Fibroblast of lung (primary cell): ENCODE measurements around the gene DNAI2. TPM values are rescaled to one million over a fixed set of nuclear protein-coding genes. Genes with fewer than 3 reads are reported as not detected.

Experiments
- DNase-seq, 2 donors: peaks; one replicate each; pipeline versions ENCODE4 v3.0.0 to v3.0.0-alpha.2; 2010; ENCODE audit warnings: low read depth in 2 of 2
- H2AFZ ChIP-seq: 2 replicates; pipeline ENCODE4 v1.5.1; 2012; ENCODE audit warnings: low read length, control low read depth, inconsistent platforms
- H3K27ac ChIP-seq: 2 replicates; pipeline ENCODE4 v1.5.1; 2011; ENCODE audit warnings: low read length, control low read depth; ENCODE audit not compliant: insufficient read depth
- H3K27me3 ChIP-seq: 2 replicates; pipeline ENCODE4 v1.5.1; 2011; ENCODE audit warnings: mild to moderate bottlenecking, low read length; ENCODE audit not compliant: control insufficient read depth, insufficient read depth
- H3K36me3 ChIP-seq: 2 replicates; pipeline ENCODE4 v1.5.1; 2011; ENCODE audit warnings: low read length; ENCODE audit not compliant: control insufficient read depth, insufficient read depth
- H3K4me1 ChIP-seq: 2 replicates; pipeline ENCODE4 v1.5.1; 2011; ENCODE audit warnings: low read length; ENCODE audit not compliant: control insufficient read depth, insufficient read depth; ENCODE audit errors: extremely low read depth
- H3K4me2 ChIP-seq: 2 replicates; pipeline ENCODE4 v1.5.1; 2011; ENCODE audit warnings: low read length, control low read depth; ENCODE audit not compliant: insufficient read depth; ENCODE audit errors: extremely low read depth
- H3K4me3 ChIP-seq, 4 experiments: fragments of 200-600 bp in 1 of 4; sonication (generic) in 1 of 4; replicated peaks in 1 of 4; 2 replicates each; pipeline ENCODE4 v1.5.1; 2011 to 2016; ENCODE audit warnings: low read length in 4 of 4, low read depth in 3 of 4, mild to moderate bottlenecking in 3 of 4, control low read depth in 2 of 4, inconsistent platforms in 1 of 4, mixed read lengths in 1 of 4; ENCODE audit not compliant: insufficient read depth in 1 of 4; ENCODE audit errors: control extremely low read depth in 1 of 4
- H3K79me2 ChIP-seq: 2 replicates; pipeline ENCODE4 v1.5.1; 2012; ENCODE audit warnings: mild to moderate bottlenecking, low read length, inconsistent platforms; ENCODE audit not compliant: control insufficient read depth, insufficient read depth
- H3K9ac ChIP-seq: 2 replicates; pipeline ENCODE4 v1.5.1; 2011; ENCODE audit warnings: mild to moderate bottlenecking, low read length, control low read depth; ENCODE audit not compliant: insufficient read depth
- H3K9me3 ChIP-seq: 2 replicates; pipeline ENCODE4 v1.5.1; 2012; ENCODE audit warnings: low read depth, low read length; ENCODE audit not compliant: control insufficient read depth, insufficient read depth
- H4K20me1 ChIP-seq: 2 replicates; pipeline ENCODE4 v1.5.1; 2011; ENCODE audit warnings: low read length; ENCODE audit not compliant: control insufficient read depth, insufficient read depth; ENCODE audit errors: extremely low read depth
- CTCF ChIP-seq, 2 donors: IDR thresholded peaks in 1 of 2; conservative IDR thresholded peaks in 1 of 2; 1 replicate in 1 of 2; 2 replicates in 1 of 2; pipeline ENCODE4 v1.5.1; 2011 to 2012; ENCODE audit warnings: low read length in 2 of 2, control low read depth in 1 of 2, inconsistent platforms in 1 of 2, low read depth in 1 of 2, mild to moderate bottlenecking in 1 of 2
- EZH2 ChIP-seq: IDR thresholded peaks from 2 replicates; pipeline ENCODE4 v1.5.1; 2012; ENCODE audit warnings: low read length, control low read depth, mild to moderate bottlenecking; ENCODE audit errors: missing control alignments
- polyA plus RNA-seq, 2 donors: library from polyadenylated mRNA; depleted of rRNA in 1 of 2; stranded (reverse) in 1 of 2; unstranded in 1 of 2; fragments of >200 nt; gene quantifications; 2 replicates each; pipeline ENCODE4 v1.2.1, GENCODE V29; 2011 to 2012; ENCODE audit warnings: missing spikeins in 1 of 2
- total RNA-seq: library from RNA; depleted of rRNA; stranded (reverse); fragments of >200 nt; gene quantifications from 2 replicates; pipeline ENCODE4 v1.2.1, GENCODE V29; 2014

Gene DNAI2
- total and polyA plus RNA-seq, 2 donors (not counting 1 experiment from before 2014, with no cell fraction given): not detected

- no peak overlapping the region for H3K4me3 ChIP-seq
- H3K4me2 ChIP-seq: no peak overlapping the region
- no peak overlapping the region for H2AFZ ChIP-seq
- no peak for DNase-seq
- H4K20me1 ChIP-seq: no peaks in the 10 kb centered on the region
- TF ChIP-seq CTCF (conservative IDR thresholded peaks at IDR 0.05 in 1 of 2, IDR thresholded peaks at IDR 0.05 in 1 of 2; ENCODE audit: low read depth in 1 of 2, low read length in 2 of 2) (no peak), EZH2 (no peak)
- H3K27ac ChIP-seq: no peak overlapping the region
- H3K79me2 ChIP-seq: no peaks in the 10 kb centered on the region
- no peaks in the 10 kb centered on the region for H3K4me1 ChIP-seq
- H3K36me3 ChIP-seq: no peaks in the 10 kb centered on the region
- no peak overlapping the region for H3K9ac ChIP-seq
- H3K9me3 ChIP-seq: no peaks in the 10 kb centered on the region
- no peaks in the 10 kb centered on the region for H3K27me3 ChIP-seq
These were observed 76.5 kb downstream of the DNAI2 start for GRCh38 chr17:74350486-74350885.

- H2AFZ ChIP-seq: no peak overlapping the region
- no peak overlapping the region for H3K9ac ChIP-seq
- H3K27me3 ChIP-seq: no peaks in the 10 kb centered on the region
- H3K4me2 ChIP-seq: no peak overlapping the region
- no peaks in the 10 kb centered on the region for H3K79me2 ChIP-seq
- no peak for TF ChIP-seq EZH2
- TF ChIP-seq CTCF (conservative IDR thresholded peaks at IDR 0.05 in 1 of 2, IDR thresholded peaks at IDR 0.05 in 1 of 2; ENCODE audit: low read depth in 1 of 2, low read length in 2 of 2): no peak
- H3K4me1 ChIP-seq: no peaks in the 10 kb centered on the region
- no peak overlapping the region for H3K27ac ChIP-seq
- H4K20me1 ChIP-seq: no peaks in the 10 kb centered on the region
- no peaks in the 10 kb centered on the region for H3K36me3 ChIP-seq
- DNase-seq: no peak
- H3K4me3 ChIP-seq: no peak overlapping the region
- no peaks in the 10 kb centered on the region for H3K9me3 ChIP-seq
These were observed 77.6 kb downstream of the DNAI2 start for GRCh38 chr17:74351552-74352210.

- H3K36me3 ChIP-seq: no peaks in the 10 kb centered on the region
- no peak overlapping the region for H3K9ac ChIP-seq
- H3K79me2 ChIP-seq: no peaks in the 10 kb centered on the region
- no peak for DNase-seq
- H2AFZ ChIP-seq: no peak overlapping the region
- no peaks in the 10 kb centered on the region for H3K9me3 ChIP-seq
- TF ChIP-seq EZH2 (no peak), CTCF (conservative IDR thresholded peaks at IDR 0.05 in 1 of 2, IDR thresholded peaks at IDR 0.05 in 1 of 2; ENCODE audit: low read depth in 1 of 2, low read length in 2 of 2) (no peak)
- H3K4me3 ChIP-seq: no peak overlapping the region
- no peak overlapping the region for H3K4me2 ChIP-seq
- no peaks in the 10 kb centered on the region for H4K20me1 ChIP-seq
- no peak overlapping the region for H3K27ac ChIP-seq
- no peaks in the 10 kb centered on the region for H3K27me3 ChIP-seq
- H3K4me1 ChIP-seq: no peaks in the 10 kb centered on the region
These were observed 79.5 kb downstream of the DNAI2 start for GRCh38 chr17:74353446-74354060.
